Measurements from ENCODE around the gene DYRK3.
A peak's percentile ranks its signal among the peaks of the same experiment; 100 is the strongest.
"Not testable (repeated sequence)": the region's sequence is repeated elsewhere in the genome, so short reads cannot be mapped to it uniquely, and the experiment has no call there.

The DYRK3 gene

DNA sequence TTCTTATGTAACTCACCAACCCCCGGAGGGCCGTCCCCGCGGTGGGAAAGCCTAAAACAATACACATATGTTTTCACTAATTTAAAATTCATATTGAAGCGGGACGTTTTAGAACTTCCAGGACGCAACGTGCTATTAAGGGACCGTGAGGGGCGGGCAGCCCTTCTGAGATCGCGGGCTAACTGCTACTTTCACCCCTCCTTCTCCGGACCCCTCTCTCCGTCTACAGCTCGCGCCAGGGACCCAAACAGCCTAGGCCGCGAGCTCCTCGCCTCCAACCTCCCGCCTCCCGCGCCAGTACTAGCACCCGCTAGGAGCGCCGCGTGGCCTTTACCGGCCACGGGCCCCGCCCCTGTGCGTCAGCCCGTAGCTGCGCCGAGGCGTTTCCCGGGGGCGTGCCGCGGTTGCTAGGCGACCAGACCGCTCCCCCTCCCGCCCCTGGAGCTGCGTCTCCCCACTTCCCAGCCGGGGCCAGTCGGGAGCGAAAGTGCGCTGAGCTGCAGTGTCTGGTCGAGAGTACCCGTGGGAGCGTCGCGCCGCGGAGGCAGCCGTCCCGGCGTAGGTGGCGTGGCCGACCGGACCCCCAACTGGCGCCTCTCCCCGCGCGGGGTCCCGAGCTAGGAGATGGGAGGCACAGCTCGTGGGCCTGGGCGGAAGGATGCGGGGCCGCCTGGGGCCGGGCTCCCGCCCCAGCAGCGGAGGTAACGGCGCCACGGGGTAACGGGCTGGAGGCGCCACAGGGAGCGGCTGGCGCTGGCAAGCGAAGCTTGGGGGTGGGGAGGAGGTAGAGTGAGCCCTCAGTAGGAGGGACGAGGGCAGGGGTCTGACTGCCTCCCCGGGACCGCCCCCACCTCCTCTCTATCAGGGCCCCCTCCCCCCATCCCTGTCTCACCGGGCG lies at the start of gene DYRK3:
Gene DYRK3 (plus strand): TSS at position 457 of the 898 bp plus-strand sequence. CDS start 168 bp downstream, at position 625.
- DNase-seq = peak; percentile 94

GRCh38 chr1:206586501-206587445 lies 48.6 kb upstream of the DYRK3 start:
- DNase-seq = no peak

DNA sequence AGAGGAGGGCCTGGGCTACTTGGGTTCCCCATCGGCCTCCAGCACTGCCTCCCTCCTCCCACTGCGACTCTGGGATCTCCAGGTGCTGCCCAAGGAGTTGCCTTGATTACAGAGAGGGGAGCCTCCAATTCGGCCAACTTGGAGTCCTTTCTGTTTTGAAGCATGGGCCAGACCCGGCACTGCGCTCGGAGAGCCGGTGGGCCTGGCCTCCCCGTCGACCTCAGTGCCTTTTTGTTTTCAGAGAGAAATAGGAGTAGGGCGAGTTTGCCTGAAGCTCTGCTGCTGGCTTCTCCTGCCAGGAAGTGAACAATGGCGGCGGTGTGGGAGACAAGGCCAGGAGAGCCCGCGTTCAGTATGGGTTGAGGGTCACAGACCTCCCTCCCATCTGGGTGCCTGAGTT lies 47.4 kb upstream of the DYRK3 start:
- DNase-seq = no peak

- DNase-seq = no peak
These were observed 46.8 kb upstream of the DYRK3 start for GRCh38 chr1:206588492-206588891.

GRCh38 chr1:206589206-206589605 lies 46.1 kb upstream of the DYRK3 start:
- no peak for DNase-seq

GRCh38 chr1:206590025-206590758 lies 45.1 kb upstream of the DYRK3 start:
- DNase-seq = no peak

- no peak for DNase-seq
These were observed 44.1 kb upstream of the DYRK3 start for GRCh38 chr1:206591226-206591625.

DNA sequence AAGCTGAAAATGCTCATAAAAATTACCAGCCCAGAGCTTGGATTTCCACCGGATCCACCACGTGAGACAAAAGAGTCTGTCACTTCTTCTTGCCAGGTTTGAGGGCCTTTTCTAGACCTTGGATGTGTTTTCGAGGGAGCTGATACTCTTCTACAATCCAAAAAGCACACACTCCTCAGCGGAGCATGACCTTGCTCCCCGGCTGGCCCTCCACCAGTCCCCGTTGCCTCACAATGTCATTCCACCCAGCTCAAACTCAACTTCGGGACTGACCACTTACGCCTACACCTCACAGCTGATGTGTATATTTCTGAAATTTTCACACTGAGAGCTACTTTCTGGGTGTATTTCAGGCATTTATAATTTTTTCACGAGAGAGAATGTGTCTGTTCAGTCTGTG lies 43.6 kb upstream of the DYRK3 start:
- DNase-seq = no peak

DNA sequence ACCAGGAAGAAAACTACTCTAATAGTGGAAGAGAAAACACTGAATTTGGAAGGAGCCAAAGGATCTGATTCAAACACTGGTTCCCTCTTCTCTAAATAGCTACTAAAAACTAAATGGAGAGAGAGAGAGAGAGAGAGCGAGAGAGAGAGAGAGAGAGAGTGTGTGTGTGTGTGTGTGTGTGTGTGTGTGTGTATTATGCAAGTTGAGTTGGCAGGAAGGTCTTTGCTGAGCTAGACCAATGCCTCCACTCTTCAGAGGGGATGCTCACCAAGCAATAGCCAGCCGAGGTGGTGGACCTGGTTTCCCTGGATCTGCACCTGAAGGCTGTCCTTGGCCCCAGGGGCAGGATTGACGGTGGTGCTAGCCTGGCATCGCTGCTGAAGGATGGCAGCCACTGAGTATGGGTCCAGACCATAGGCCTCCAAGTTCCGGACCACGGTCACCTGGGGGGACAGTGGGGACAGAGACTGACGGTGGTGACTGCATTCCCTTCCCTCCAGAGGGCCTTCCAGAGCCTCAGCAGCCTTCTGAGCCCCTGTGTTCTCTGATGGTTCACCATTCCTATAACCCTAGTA lies 41.9 kb upstream of the DYRK3 start:
- no peak for DNase-seq

- DNase-seq = no peak
These were observed 39.6 kb upstream of the DYRK3 start for GRCh38 chr1:206595581-206596318.

- no peak for DNase-seq
These were observed 39.0 kb upstream of the DYRK3 start for GRCh38 chr1:206596319-206596666.

DNA sequence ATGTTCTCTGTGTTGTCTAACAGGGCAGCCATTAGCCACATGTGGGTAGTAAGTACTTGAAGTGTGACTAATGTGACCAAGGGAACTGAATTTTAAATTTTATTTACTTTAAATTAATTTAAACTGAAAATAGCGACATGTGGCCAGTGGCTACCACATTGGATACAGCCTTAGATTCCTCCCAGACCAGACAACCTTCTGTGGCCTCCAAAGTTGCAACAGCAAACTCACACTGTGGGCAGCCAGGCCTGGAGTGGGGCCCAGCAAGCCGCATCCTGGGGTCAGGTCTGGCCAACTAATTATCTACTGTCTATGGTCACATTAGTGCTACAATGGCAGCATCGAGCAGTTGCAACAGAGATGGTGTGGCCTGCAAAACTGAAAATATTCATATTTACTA lies 34.8 kb upstream of the DYRK3 start:
- no peak for DNase-seq

DNA sequence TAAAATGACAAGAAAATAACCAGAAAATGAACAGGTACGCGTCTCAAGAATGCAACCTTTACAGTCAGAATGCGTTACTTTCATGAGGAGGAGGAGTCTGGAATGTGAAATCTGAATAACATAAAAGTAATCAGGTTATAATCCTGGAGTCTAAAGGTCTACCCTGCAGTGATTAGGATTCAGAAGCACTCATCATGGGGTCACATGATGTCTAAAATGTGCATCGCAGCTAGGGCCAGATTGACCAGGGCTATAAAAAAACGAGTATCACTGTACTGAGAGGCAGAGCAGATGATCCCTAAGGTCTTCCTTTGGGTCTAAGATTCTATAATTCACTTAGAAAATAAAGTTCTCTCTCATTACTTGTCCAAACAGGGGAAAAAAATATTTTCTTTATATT lies 30.5 kb upstream of the DYRK3 start:
- DNase-seq = no peak

GRCh38 chr1:206606867-206607266 lies 28.5 kb upstream of the DYRK3 start:
- DNase-seq = no peak

- no peak for DNase-seq
These were observed 27.1 kb upstream of the DYRK3 start for GRCh38 chr1:206608108-206608698.

DNA sequence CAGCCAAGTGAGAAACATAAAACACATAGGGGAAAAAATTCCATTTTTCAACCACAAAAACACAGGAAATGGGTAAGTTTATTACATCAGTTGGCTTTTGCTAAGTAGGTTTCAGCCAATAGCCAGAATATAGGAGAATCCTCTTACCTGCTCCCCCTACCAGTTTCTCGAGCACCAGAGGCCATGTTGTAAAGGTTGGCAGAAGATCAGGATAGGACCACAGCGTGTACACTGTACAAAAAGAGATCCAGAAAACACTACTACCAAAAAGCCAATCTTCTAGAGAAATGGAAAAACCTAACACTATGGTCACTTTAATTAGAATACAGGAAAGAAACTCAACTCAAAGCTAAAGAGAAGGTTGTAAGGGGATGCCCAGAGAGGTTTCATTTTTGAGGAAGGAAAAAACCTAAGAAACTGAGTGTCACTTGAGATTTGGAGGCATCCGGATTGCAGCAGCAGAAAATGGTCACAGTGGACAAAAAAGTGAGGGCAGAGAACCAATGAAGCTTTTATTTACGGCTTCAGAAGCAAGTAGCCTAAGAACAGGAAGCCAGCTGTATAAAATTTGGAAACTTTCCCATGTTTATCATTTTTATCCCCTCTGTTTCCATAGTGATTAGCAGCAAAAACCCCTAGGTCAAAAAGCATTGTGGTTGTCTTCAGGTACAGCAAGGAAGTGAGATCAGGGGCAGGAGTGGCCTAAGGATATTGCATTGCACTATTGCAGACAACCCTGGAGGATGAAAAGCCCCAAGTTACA lies 25.9 kb upstream of the DYRK3 start:
- no peak for DNase-seq

- DNase-seq = peak; percentile 98
These were observed 23.0 kb upstream of the DYRK3 start, which contains the start of gene EIF2D for GRCh38 chr1:206612129-206612876. Gene EIF2D (minus strand): TSS chr1:206612465. CDS start chr1:206612342, 123 bp downstream.

GRCh38 chr1:206626396-206626795 lies 8.9 kb upstream of the DYRK3 start:
- not testable (repeated sequence) for DNase-seq

- DNase-seq = no peak
These were observed 6.4 kb upstream of the DYRK3 start for GRCh38 chr1:206628916-206629315.

GRCh38 chr1:206631085-206631509 lies 4.2 kb upstream of the DYRK3 start:
- peak; percentile 62 for DNase-seq
